Measurements from ENCODE around the gene KRT5. TPM values are rescaled to one million over a fixed set of nuclear protein-coding genes. Genes with fewer than 3 reads are reported as not detected.

Gene KRT5
- total and polyA plus RNA-seq, 2 donors (not counting 3 experiments of a cell fraction or from before 2014, with no cell fraction given), result 0.32 to 0.86 TPM

- Histone ChIP-seq H4K20me1 (replicated peaks; ENCODE audit: control insufficient read depth, extremely low read depth, insufficient read depth, low read length) (no peaks in the 10 kb centered on the region), H3K27me3 (ENCODE audit: control insufficient read depth in 2 of 2, insufficient read depth in 2 of 2, low read length in 2 of 2) (no peaks in the 10 kb centered on the region), H3K4me3 (replicated peaks in 1 of 3; ENCODE audit: insufficient read depth in 1 of 3, low read depth in 1 of 3, low read length in 3 of 3) (no peak overlapping the region), H3K79me2 (ENCODE audit: control insufficient read depth, insufficient read depth, low read length) (no peaks in the 10 kb centered on the region), H3K9me1 (replicated peaks; ENCODE audit: control insufficient read depth, extremely low read depth, insufficient read depth, low read length) (no peaks in the 10 kb centered on the region), H2AFZ (ENCODE audit: low read depth, low read length) (no peak overlapping the region), H3K27ac (ENCODE audit: insufficient read depth, low read depth, low read length) (no peak overlapping the region), H3K4me1 (ENCODE audit: control insufficient read depth, extremely low read depth, insufficient read depth, low read length) (no peaks in the 10 kb centered on the region), H3K9ac (replicated peaks; ENCODE audit: extremely low read depth, insufficient read depth, low read length) (no peak overlapping the region), H3K9me3 (replicated peaks; ENCODE audit: control insufficient read depth, insufficient read depth, low read length) (no peaks in the 10 kb centered on the region), H3K36me3 (ENCODE audit: control insufficient read depth in 2 of 2, extremely low read depth in 1 of 2, insufficient read depth in 2 of 2, low read length in 2 of 2) (no peaks in the 10 kb centered on the region), H3K4me2 (ENCODE audit: insufficient read depth, low read length) (no peak overlapping the region)
- TF ChIP-seq, protein P1, sequence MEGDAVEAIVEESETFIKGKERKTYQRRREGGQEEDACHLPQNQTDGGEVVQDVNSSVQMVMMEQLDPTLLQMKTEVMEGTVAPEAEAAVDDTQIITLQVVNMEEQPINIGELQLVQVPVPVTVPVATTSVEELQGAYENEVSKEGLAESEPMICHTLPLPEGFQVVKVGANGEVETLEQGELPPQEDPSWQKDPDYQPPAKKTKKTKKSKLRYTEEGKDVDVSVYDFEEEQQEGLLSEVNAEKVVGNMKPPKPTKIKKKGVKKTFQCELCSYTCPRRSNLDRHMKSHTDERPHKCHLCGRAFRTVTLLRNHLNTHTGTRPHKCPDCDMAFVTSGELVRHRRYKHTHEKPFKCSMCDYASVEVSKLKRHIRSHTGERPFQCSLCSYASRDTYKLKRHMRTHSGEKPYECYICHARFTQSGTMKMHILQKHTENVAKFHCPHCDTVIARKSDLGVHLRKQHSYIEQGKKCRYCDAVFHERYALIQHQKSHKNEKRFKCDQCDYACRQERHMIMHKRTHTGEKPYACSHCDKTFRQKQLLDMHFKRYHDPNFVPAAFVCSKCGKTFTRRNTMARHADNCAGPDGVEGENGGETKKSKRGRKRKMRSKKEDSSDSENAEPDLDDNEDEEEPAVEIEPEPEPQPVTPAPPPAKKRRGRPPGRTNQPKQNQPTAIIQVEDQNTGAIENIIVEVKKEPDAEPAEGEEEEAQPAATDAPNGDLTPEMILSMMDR (IDR thresholded peaks at IDR 0.05; ENCODE audit: extremely low read depth in 1 of 2, insufficient read depth in 1 of 2, low read depth in 1 of 2, low read length in 2 of 2), result no peak
- TF ChIP-seq MYC (IDR thresholded peaks at IDR 0.05; ENCODE audit: low read depth, low read length), result no peak
- no peak for TF ChIP-seq POLR2A (IDR thresholded peaks at IDR 0.05; ENCODE audit: low read depth, low read length)
- no peak for TF ChIP-seq POLR2AphosphoS5 (IDR thresholded peaks at IDR 0.05; ENCODE audit: insufficient read depth, low read depth, low read length)
- TF ChIP-seq EZH2 (IDR thresholded peaks at IDR 0.05; ENCODE audit: borderline replicate concordance, low read depth, low read length, severe bottlenecking), result no peak
- TF ChIP-seq MAX (IDR thresholded peaks at IDR 0.05; ENCODE audit: insufficient read depth, insufficient read length), result no peak
- no peak for TF ChIP-seq JUN (IDR thresholded peaks at IDR 0.05; ENCODE audit: borderline replicate concordance, insufficient read depth, insufficient read length, low read depth)
- no peak for TF ChIP-seq FOS (IDR thresholded peaks at IDR 0.05; ENCODE audit: borderline replicate concordance, insufficient read depth, low read length)
- no peak for TF ChIP-seq GATA2 (IDR thresholded peaks at IDR 0.05; ENCODE audit: insufficient read depth, insufficient read length, low read depth, low read length)
- ChIA-PET CTCF (interaction anchor here (1.1 kb wide), 1 partner anchor 359 kb away, joined by 3 read pairs; no protein-coding TSS in a partner anchor), POLR2A (no interaction called here)
- BruUV-seq (replicated peaks), result no TSS peak
- intact Hi-C loops (cut with micrococcal nuclease), result no loop called here
- DNase-seq (ENCODE audit: low read depth, low spot score) (no peak), FAIRE-seq (no peak)
- dilution Hi-C loops (cut with MboI; ENCODE audit: extremely low pct_ligation_motif_present, low sequenced_read_pairs), result no loop called here
Observed at GRCh38 chr12:52521175-52521567, 977 bp upstream of the KRT5 start.
